Neuronal stem cell (in vitro differentiated cells): ENCODE data around the gene C6orf141.
"Not testable (repeated sequence)": the region's sequence is repeated elsewhere in the genome, so short reads cannot be mapped to it uniquely, and the experiment has no call there.

Source experiments
- DNase-seq: peaks from one replicate; pipeline ENCODE4 v3.0.0-alpha.2; 2013; ENCODE audit warnings: low spot score
- H2AFZ ChIP-seq: one replicate; pipeline ENCODE4 v1.6.1; 2013; ENCODE audit warnings: mild to moderate bottlenecking, low read length, inconsistent platforms
- H2AK5ac ChIP-seq: 2 replicates; pipeline ENCODE4 v1.6.1; 2013; ENCODE audit warnings: low read depth, mild to moderate bottlenecking, inconsistent platforms, low read length, moderate library complexity, mixed read lengths
- H2BK120ac ChIP-seq: 2 replicates; pipeline ENCODE4 v1.6.1; 2013; ENCODE audit warnings: low read depth, mild to moderate bottlenecking, inconsistent platforms, low read length, moderate library complexity, mixed read lengths
- H2BK12ac ChIP-seq: one replicate; pipeline ENCODE4 v1.6.1; 2013; ENCODE audit warnings: low read length, inconsistent platforms
- H2BK15ac ChIP-seq: 2 replicates; pipeline ENCODE4 v1.6.1; 2013; ENCODE audit warnings: mild to moderate bottlenecking, low read length, inconsistent platforms, mixed read lengths
- H2BK5ac ChIP-seq: one replicate; pipeline ENCODE4 v1.6.1; 2013; ENCODE audit warnings: inconsistent platforms, mild to moderate bottlenecking, low read length, moderate library complexity
- H3K14ac ChIP-seq: one replicate; pipeline ENCODE4 v1.6.1; 2013; ENCODE audit warnings: low read length, inconsistent platforms
- H3K18ac ChIP-seq: 2 replicates; pipeline ENCODE4 v1.6.1; 2013; ENCODE audit warnings: low read length, inconsistent platforms
- H3K23ac ChIP-seq: 2 replicates; pipeline ENCODE4 v1.6.1; 2013; ENCODE audit warnings: low read depth, mild to moderate bottlenecking, mixed read lengths, low read length, inconsistent platforms; ENCODE audit not compliant: poor library complexity
- H3K27ac ChIP-seq: replicated peaks from 3 replicates; pipeline ENCODE4 v1.5.1; 2013; ENCODE audit warnings: low read length, inconsistent platforms
- H3K27me3 ChIP-seq, 3 experiments: 2 replicates each; pipeline ENCODE4 v1.6.1; 2013; ENCODE audit warnings: low read length in 3 of 3, mild to moderate bottlenecking in 2 of 3, inconsistent platforms in 1 of 3, low read depth in 1 of 3, mixed read lengths in 1 of 3, moderate library complexity in 1 of 3; ENCODE audit not compliant: control insufficient read depth in 3 of 3, insufficient read depth in 3 of 3
- H3K36me3 ChIP-seq, 2 donors: replicated peaks in 1 of 2; 2 replicates each; pipeline ENCODE4 v1.6.1; 2013; ENCODE audit warnings: low read length in 2 of 2; ENCODE audit not compliant: control insufficient read depth in 2 of 2, insufficient read depth in 2 of 2
- H3K4ac ChIP-seq: 2 replicates; pipeline ENCODE4 v1.6.1; 2013; ENCODE audit warnings: inconsistent platforms, mild to moderate bottlenecking, low read length, moderate library complexity
- H3K4me1 ChIP-seq, 2 donors: 1 replicate in 1 of 2; 2 replicates in 1 of 2; pipeline ENCODE4 v1.6.1; 2013; ENCODE audit warnings: low read length in 2 of 2, low read depth in 1 of 2; ENCODE audit not compliant: control insufficient read depth in 2 of 2, insufficient read depth in 1 of 2
- H3K4me2 ChIP-seq: one replicate; pipeline ENCODE4 v1.6.1; 2013; ENCODE audit warnings: mild to moderate bottlenecking, low read length, inconsistent platforms; ENCODE audit not compliant: insufficient read depth, poor library complexity, severe bottlenecking
- H3K4me3 ChIP-seq, 2 donors: 2 replicates each; pipeline ENCODE4 v1.5.1; 2013; ENCODE audit warnings: low read length in 2 of 2, mild to moderate bottlenecking in 2 of 2, inconsistent platforms in 1 of 2, moderate library complexity in 1 of 2
- H3K79me1 ChIP-seq: one replicate; pipeline ENCODE4 v1.6.1; 2013; ENCODE audit warnings: low read depth, mild to moderate bottlenecking, inconsistent platforms, low read length, moderate library complexity
- H3K9ac ChIP-seq: one replicate; pipeline ENCODE4 v1.6.1; 2013; ENCODE audit warnings: mild to moderate bottlenecking, low read depth, low read length, inconsistent platforms; ENCODE audit not compliant: poor library complexity
- H3K9me3 ChIP-seq, 2 donors: replicated peaks in 1 of 2; 2 replicates each; pipeline versions ENCODE3 to v1.6.1; 2013; ENCODE audit warnings: low read length in 2 of 2, mild to moderate bottlenecking in 2 of 2, inconsistent platforms in 1 of 2, low read depth in 1 of 2, mixed read lengths in 1 of 2, moderate library complexity in 1 of 2; ENCODE audit not compliant: control insufficient read depth in 2 of 2, insufficient read depth in 1 of 2
- H4K8ac ChIP-seq: one replicate; pipeline ENCODE4 v1.6.1; 2013; ENCODE audit warnings: low read depth, mild to moderate bottlenecking, inconsistent platforms, low read length, moderate library complexity
- H4K91ac ChIP-seq: one replicate; pipeline ENCODE4 v1.6.1; 2013; ENCODE audit warnings: low read length, low read depth, mild to moderate bottlenecking, inconsistent platforms; ENCODE audit not compliant: poor library complexity
- WGBS, 2 donors: extraction: QIAGEN DNeasy Blood & Tissue Kit; methylation state at CpG; one replicate each; pipeline ENCODE4 v1.1.7; 2013; ENCODE audit warnings: missing lambda C conversion rate in 2 of 2, mixed read lengths in 1 of 2; ENCODE audit not compliant: insufficient read length in 2 of 2, insufficient replicate concordance in 1 of 2; ENCODE audit errors: extremely low coverage in 2 of 2; 5-methylcytosine and 5-hydroxymethylcytosine counted together

Gene C6orf141

DNA sequence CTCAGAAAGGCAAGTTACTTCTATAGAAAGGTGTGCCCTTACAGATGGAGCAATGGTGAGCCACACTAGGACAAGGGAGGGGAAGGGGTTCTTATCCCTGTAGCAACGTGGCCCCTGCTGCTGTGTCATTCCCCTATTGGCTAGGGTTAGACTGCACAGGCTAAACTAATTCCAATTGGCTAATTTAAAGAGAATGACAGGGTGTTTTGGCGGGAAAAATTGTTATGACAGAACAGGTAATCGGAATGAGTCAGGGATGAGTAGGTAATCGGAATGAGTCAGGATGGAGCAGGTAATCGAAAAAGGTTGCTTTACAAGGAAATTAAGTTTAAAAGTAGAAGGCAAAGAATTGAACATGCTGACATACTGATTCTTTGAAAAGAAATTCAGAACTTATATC, 36.8 kb downstream of the C6orf141 start:
- no CpG with 5 or more reads among the region's 5 CpGs for WGBS, 2 donors
- not testable (repeated sequence) for H3K14ac ChIP-seq

More for the DNA sequence above, 36.8 kb downstream of the C6orf141 start:
- not testable (repeated sequence) for H3K9ac ChIP-seq, H3K4me3 ChIP-seq, H3K79me1 ChIP-seq, H3K4me2 ChIP-seq, DNase-seq, H3K18ac ChIP-seq, H2BK120ac ChIP-seq, H2BK15ac ChIP-seq, H3K27ac ChIP-seq, H3K9me3 ChIP-seq, H2BK12ac ChIP-seq, H2AFZ ChIP-seq, H3K27me3 ChIP-seq, H4K91ac ChIP-seq, H3K4me1 ChIP-seq, H4K8ac ChIP-seq, H3K23ac ChIP-seq, H2BK5ac ChIP-seq, H3K4ac ChIP-seq, H3K36me3 ChIP-seq, H2AK5ac ChIP-seq
